SK-N-MC (cell line): ENCODE results near the gene OTUB1.

ENCODE experiments used
- DNase-seq: peaks from one replicate; pipeline ENCODE4 v3.0.0-alpha.2; 2011; ENCODE audit warnings: low read depth, low spot score
- H3K27ac ChIP-seq: fragments of 200-600 bp; sonication (generic); 2 replicates; pipeline ENCODE4 v1.5.1; 2016; ENCODE audit warnings: mixed run types
- H3K36me3 ChIP-seq: fragments of 200-600 bp; sonication (generic); 2 replicates; pipeline ENCODE4 v1.6.1; 2017; ENCODE audit warnings: antibody characterized with exemption, low read length, mixed read lengths; ENCODE audit not compliant: insufficient read depth
- H3K4me3 ChIP-seq: fragments of 200-600 bp; sonication (generic); 2 replicates; pipeline ENCODE4 v1.5.1; 2016
- H3K9ac ChIP-seq: fragments of 200-600 bp; sonication (generic); 2 replicates; pipeline ENCODE4 v1.8.0; 2017; ENCODE audit warnings: mixed run types, mixed read lengths; ENCODE audit not compliant: insufficient read length
- H3K9me3 ChIP-seq: fragments of 200-600 bp; sonication (generic); 2 replicates; pipeline ENCODE4 v1.6.1; 2017; ENCODE audit warnings: low read depth, mild to moderate bottlenecking, antibody characterized with exemption, low read length, moderate library complexity, mixed read lengths
- EZH2 ChIP-seq: fragments of 200-600 bp; sonication (generic); IDR thresholded peaks from one replicate; pipeline ENCODE4 v1.6.1; 2017; ENCODE audit warnings: antibody characterized with exemption
- FOXP2 ChIP-seq: optimal IDR thresholded peaks from 2 replicates; pipeline ENCODE3; 2011; ENCODE audit warnings: mild to moderate bottlenecking, moderate library complexity; ENCODE audit not compliant: insufficient read depth; ENCODE audit errors: extremely low read length, control extremely low read depth
- POLR2AphosphoS5 ChIP-seq: IDR thresholded peaks from 2 replicates; pipeline ENCODE4 v1.6.1; 2012; ENCODE audit warnings: mild to moderate bottlenecking, low read depth, low read length, borderline replicate concordance

The OTUB1 gene

GRCh38 chr11:64022125-64022784 is 36.0 kb downstream of the OTUB1 start:
- no peaks in the 10 kb centered on the region for H3K9me3 ChIP-seq
- no peak for DNase-seq
- no peaks in the 10 kb centered on the region for H3K36me3 ChIP-seq
- H3K27ac ChIP-seq: peak overlapping the region; percentile 56; the same call in 1 of the 2 replicates
- no peak for TF ChIP-seq POLR2AphosphoS5
- no peak for TF ChIP-seq FOXP2
- TF ChIP-seq EZH2: no peak
- no peak overlapping the region for H3K9ac ChIP-seq
- H3K4me3 ChIP-seq: no peak overlapping the region

DNA sequence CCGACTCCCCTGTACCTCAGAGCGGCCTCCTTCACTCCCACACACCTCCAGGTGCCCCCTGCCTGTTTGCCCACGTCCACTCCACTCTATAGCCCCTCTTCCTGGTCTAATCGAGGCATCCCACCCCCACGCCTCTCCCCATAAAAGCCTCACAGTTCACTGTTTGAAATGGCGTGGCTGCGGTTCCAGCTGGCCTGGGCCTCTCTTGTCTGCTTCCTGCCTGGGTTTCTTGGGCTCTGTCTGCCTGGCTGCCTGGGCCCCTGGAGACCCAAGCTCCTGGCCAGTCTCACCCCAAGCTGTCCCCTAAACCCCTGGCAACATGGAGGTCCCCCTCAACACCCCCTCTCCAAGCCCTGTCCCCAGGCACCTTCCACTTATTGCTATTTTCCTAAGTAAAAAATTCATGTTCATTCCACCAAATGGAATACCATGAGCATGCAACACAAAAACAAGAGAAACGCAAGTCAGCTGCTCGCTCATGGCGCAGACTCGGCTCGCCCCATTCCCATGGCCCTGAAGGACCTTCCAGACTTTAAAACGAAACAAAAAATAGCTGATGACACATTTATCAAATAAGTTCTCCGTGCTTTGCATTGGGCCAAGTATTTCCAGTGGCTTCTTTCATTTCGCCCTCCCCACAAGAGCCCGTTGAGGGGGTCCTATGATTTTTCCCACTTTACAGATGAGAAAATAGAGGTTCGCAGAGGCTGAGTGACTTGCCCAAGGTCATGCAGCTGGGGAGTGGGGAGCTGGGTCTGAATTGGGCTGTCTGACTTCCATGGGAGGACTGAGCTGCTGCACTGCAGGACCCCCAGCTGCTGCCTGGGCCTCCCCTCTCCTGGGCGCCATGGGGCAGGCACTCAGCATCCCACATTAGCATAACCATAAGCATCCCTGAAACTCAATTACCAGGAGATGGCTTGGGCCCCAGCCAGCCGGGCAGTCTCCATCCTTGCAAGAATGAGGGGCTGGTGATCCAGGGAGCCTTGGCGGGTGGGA is 37.8 kb downstream of the OTUB1 start:
- Histone ChIP-seq H3K9me3 (no peaks in the 10 kb centered on the region), H3K9ac (no peak overlapping the region), H3K27ac (no peak overlapping the region), H3K36me3 (no peaks in the 10 kb centered on the region), H3K4me3 (no peak overlapping the region)
- TF ChIP-seq POLR2AphosphoS5: no peak
- TF ChIP-seq FOXP2: no peak
- TF ChIP-seq EZH2: no peak
- no peak for DNase-seq

DNA sequence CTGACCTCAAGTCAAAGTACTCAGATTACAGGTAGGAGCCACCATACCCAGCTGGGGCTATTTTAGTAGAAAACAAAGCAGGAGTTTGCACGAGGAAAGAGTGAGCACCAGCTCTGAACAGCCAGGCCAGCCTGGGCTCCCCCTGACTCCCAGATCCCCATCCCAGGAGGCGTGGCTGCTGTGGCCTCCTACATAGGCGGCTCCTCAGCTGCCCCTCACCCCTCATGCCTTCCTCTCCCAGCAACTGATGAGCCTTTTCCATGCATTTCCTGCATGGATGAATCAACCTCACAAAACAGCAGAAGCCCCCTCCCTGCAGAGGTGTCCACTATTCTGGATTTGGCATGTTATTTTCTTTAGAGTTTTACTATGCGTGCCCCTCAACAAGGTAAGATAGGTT is 39.0 kb downstream of the OTUB1 start:
- Histone ChIP-seq H3K9me3 (no peaks in the 10 kb centered on the region), H3K9ac (no peak overlapping the region), H3K27ac (no peak overlapping the region), H3K36me3 (no peaks in the 10 kb centered on the region), H3K4me3 (no peak overlapping the region)
- no peak for DNase-seq
- TF ChIP-seq POLR2AphosphoS5 (no peak), EZH2 (no peak), FOXP2 (no peak)

DNA sequence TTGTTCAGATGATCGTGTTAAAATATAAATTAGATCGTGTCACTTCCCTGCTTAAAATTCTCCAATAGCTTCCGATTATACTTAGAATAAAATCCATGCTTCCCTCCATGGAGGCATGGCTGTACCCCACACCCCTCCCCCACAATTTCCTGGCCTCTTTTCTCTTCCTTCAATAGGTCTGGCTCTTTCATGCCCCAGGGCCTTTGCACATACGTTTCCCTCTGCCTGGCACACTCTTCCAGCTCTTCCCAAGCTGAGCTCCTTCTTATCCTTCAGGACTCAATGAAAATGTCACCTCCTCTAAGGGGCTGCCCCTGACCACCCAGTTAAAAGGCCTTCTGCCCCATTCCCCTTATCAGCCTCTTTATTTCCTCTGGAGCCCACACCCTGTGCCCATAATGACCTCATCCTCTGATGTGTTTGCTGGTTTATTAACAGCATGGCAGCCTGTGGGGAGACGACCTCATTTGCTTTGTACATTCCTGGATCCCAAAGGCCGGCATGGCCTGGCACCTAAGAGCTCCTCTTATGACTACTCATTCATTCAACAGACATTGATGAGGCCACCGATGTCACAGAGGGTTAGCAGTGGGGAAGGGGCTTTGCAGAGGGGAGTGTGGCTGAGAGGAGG is 40.5 kb downstream of the OTUB1 start:
- H3K4me3 ChIP-seq: no peak overlapping the region
- TF ChIP-seq EZH2 (no peak), POLR2AphosphoS5 (no peak), FOXP2 (no peak)
- no peak for DNase-seq

DNA sequence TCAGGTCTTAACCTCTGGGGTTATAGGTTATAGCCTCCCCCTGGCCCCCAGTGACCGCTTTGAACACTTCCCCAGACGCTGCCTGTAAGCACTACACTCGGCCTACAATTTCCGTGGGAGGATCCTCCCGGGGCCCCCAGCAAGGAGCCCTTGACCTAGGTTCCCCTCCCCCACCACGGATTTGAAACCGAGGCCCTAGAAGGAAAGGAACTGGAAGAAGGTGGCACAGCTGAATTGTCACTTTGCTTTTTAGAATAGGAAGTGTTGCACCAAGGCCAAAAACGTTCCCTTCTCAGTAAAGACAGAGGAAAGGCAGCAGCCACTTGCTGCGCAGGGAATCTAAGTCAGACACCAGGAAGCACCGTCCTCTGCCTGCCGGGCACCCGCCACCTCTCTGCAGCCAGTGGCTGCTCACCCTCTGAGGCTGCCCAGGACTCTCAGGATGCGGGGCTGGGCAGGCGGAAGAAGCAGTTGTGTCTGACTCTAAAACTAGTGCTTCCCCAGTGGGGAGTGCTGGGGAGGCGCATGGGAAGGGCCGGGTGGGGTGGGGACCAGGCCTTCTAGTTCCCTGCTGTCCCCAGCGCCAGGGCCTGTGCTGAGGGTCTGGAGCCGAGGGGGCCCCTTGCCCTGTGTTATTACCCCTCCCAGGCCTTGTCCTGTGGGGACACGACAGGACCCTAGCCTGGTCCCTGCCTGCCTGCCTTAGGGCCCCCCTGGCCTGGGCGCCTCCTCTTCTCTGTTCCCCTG is 41.6 kb downstream of the OTUB1 start:
- TF ChIP-seq POLR2AphosphoS5 (no peak), EZH2 (no peak), FOXP2 (no peak)
- peak overlapping the region; percentile 45; the same call in 1 of the 2 replicates for H3K4me3 ChIP-seq
- no peaks in the 10 kb centered on the region for H3K9me3 ChIP-seq
- no peaks in the 10 kb centered on the region for H3K36me3 ChIP-seq
- no peak for DNase-seq
- no peak overlapping the region for H3K9ac ChIP-seq
- H3K27ac ChIP-seq: no peak overlapping the region

More for the DNA sequence above, 40.5 kb downstream of the OTUB1 start:
- Histone ChIP-seq H3K27ac (no peak overlapping the region), H3K9me3 (no peaks in the 10 kb centered on the region), H3K9ac (no peak overlapping the region), H3K36me3 (no peaks in the 10 kb centered on the region)

GRCh38 chr11:64028398-64029115 is 42.3 kb downstream of the OTUB1 start:
- no peak overlapping the region for H3K27ac ChIP-seq
- TF ChIP-seq POLR2AphosphoS5 (no peak), FOXP2 (no peak), EZH2 (no peak)
- H3K9me3 ChIP-seq: no peaks in the 10 kb centered on the region
- peak overlapping the region; percentile 45; the same call in 1 of the 2 replicates for H3K4me3 ChIP-seq
- H3K9ac ChIP-seq: no peak overlapping the region
- no peak for DNase-seq
- H3K36me3 ChIP-seq: no peaks in the 10 kb centered on the region

DNA sequence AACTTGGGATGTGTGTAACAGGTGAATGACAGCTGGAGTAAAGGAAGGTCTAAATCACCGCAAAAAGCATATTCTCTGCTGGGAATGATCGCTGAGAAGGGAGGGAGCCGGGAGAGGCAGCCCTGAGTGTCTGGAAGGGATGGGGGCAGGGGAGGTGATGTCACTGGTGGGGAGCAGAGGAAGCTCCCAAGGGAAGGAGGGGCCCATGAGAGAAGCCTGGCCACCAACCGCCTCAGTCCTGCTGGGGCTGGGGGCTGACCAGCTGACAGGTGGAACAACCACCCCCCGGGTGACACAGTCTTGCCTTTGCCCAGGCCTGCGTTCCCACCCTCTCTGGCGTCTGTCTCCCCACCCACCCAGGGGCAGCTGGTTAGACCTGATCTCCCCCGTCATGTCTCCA is 43.5 kb downstream of the OTUB1 start:
- no peak for TF ChIP-seq FOXP2
- TF ChIP-seq POLR2AphosphoS5: no peak
- TF ChIP-seq EZH2: no peak
- DNase-seq: no peak
- Histone ChIP-seq H3K9ac (no peak overlapping the region), H3K27ac (no peak overlapping the region), H3K36me3 (no peaks in the 10 kb centered on the region), H3K4me3 (no peak overlapping the region), H3K9me3 (no peaks in the 10 kb centered on the region)
